ENCODE results near the gene TEX13B.

Gene TEX13B

DNA sequence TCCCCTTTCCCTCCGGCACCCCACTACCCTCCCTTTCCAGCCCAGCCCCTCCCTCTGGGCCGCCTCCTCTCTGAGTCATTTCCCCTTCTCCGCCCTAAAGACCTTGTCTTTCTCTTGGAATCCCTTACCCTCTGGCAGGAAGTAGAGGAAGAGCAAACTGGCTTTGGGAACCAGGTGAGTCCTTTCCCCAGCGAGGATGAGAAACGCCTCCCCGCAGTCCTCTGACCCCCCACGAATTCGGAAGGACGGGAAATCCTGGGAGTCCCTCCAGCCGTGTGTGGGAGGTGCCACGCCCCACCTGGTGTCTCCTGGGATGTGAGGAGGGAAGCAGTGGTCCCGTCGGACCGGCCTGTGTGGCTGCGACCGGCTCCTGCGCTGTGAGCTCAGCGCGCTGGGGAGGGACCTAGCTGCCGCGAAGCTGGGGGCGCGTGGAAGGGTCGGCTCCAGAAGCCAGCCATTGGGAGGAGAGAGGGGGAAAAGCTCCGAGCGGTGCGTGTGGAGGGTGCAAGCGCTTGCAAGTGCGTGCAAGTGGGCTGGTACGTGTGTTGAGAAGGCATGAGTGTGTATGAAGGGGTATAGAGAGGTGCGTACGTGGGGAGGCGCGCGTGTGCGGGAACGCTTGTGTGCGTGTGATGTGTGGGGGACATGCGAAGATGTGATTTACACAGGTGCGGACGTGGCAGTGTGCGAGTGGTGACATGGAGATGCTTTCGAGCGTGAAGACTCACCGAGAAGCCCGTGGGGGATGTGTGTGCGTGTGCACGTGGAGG is 46.3 kb downstream of the TEX13B start:
- DNase-seq, result no peak

DNA sequence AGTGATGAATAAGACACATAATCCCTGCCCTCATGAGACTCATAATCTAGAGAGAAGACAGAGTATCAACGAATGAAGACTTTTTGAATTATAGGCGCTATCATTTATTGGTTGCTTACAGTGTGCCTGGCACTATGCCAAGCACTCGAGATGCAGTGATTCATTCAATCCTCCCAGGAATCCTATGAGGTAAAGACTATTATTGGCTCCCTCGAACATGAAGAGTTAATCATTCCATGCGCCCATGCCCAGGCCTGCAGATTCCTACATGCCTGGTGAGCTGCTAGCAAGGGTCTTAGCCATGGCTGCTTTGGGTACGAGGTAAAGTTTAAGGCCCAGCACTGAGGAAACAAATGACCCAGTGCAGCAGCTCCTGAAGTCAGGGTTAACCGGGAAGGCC is 47.0 kb downstream of the TEX13B start:
- no peak for DNase-seq

DNA sequence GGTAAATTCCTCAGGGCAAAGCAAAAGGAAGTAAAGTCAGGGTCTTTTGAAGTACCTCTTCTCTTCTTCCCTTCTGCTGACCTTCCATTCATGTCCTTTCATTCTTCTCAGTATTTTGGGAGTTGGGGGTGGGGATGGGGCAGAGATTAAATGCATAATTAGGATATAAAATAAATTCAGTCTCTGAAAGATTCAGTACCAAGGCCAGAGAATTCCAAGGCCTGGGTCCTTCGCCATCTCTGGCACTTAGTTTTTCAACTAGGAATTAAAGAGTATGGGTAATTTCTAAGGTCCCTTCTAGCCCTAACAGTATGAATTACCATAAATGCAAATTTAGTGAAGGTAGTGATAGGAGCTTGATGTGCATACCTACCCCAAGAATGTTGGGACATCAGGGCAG is 47.9 kb downstream of the TEX13B start:
- DNase-seq, result no peak
